ENCODE results near the gene SH3PXD2B.
A peak's percentile ranks its signal among the peaks of the same experiment; 100 is the strongest.
"Not testable (repeated sequence)": the region's sequence is repeated elsewhere in the genome, so short reads cannot be mapped to it uniquely, and the experiment has no call there.

Gene SH3PXD2B

DNA sequence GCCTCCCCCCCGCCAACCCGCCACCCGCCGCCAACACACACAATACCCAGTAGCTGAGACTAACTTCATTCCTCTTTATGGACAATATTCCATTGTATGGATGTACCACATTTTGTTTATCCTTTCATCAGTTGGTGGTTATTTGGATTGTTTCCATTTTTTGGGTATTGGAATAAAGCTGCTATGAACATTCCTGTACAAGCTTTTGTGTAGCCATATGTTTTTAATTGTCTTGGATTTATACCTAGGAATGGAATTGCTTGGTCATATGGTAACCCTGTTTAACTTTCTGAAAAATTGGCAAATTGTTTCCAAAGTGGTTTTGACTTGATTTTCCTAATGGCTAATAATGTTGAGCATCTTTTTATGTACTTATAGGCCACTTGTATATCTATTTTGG lies 165.9 kb downstream of the SH3PXD2B start:
- no peak for DNase-seq

- not testable (repeated sequence) for DNase-seq
Observed at GRCh38 chr5:172287140-172287539, 167.2 kb downstream of the SH3PXD2B start.

DNA sequence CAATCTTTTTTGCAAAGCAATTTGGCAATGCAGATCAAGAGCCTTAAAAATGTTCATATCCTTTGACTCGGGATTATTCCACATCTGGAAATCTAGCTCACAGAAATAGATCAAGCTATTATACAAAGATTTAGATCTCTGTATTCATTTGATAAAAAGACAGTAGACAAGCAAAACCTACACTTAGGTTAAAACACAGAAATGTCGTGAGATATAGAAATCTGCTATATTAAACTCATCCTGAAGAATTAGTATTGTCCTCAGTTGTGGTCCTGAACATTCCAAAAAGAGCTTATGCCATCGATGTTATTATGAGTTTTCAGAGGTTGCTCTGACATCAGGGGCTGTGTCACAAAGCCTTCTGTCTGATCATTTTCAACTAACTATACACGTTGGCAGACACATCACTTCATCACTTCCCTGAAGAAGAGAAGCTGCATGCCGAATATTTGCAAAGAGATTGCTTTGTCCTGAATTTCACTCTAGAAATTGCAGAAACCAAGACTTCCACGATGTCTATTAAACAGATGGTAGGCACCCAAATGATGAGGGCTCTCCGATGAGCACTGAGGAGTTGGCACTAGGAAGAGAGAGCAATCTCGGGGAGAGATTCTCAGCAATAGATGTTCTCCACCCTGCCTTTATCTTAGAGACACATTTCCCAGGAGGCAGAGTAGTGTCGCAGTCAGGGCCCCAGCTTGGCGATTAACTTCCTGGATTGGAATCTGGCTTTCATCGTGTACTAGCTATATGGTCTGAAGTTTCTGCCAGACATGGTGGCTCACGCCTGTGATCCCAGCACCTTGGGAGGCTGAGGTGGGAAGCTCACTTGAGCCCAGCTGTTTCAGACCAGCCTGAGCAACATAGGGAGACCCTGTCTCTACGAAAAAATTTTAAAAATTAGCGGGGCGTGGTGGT lies 168.8 kb downstream of the SH3PXD2B start:
- DNase-seq, result no peak

DNA sequence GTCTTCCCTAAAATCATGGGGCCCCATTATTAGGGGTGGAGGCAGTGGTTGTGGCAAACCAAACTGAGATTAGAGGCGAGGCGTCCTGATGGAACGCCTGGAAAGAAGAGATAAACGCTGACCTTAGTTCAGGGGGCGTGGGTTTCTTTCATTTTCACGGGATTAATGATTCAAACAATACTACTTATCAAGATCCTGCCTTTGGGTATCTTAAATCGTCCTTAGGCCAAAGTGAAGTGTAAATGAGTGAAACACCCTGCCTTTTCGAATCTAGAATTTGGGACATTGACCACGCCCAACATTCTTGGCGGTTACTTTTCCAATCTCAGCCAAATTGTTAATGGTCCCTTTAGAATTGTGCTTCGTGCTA lies 169.7 kb downstream of the SH3PXD2B start:
- no peak for DNase-seq

- peak; percentile 64 to 69 for DNase-seq
Observed at GRCh38 chr5:172283862-172284610, 170.3 kb downstream of the SH3PXD2B start.

- peak; percentile 60 to 70 for DNase-seq
Observed at GRCh38 chr5:172283020-172283861, 171.1 kb downstream of the SH3PXD2B start, which contains the start of gene UBTD2. Gene UBTD2 (minus strand): TSS chr5:172283764. CDS start chr5:172283665, 99 bp downstream.

DNA sequence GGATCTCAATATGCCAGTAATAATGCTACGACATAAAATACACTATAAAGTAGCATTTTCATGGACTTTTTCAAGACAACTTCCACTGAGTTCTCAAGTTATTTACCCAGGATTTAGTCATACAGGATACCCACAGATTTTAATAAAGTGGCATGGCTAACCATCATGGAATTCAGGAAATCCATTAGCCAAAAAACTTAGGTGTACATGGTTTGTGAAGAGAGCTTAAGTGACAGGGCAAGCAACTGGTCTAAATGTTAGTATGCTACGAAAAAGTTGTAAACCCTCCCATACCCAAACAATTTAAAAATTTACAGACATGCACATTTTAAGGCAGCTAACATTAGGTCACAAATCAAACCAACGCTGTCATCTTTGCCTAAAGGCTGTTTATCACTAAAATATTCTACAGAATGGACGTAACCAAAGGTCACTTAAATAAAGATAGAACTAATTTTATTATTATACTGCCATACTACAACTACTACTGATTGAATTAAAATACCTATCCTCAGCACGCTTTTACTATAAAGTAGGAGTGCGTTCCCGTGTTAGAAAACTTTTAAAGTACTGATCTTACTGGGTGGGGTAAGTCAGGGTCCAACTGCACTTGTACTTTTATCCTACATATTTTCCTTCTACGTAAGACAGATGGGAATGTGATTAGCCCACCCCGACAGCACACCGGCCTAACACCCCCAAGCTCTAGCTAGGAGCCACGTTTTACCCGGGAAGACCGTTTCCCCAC lies 171.9 kb downstream of the SH3PXD2B start:
- DNase-seq, result peak; percentile 24 to 41

DNA sequence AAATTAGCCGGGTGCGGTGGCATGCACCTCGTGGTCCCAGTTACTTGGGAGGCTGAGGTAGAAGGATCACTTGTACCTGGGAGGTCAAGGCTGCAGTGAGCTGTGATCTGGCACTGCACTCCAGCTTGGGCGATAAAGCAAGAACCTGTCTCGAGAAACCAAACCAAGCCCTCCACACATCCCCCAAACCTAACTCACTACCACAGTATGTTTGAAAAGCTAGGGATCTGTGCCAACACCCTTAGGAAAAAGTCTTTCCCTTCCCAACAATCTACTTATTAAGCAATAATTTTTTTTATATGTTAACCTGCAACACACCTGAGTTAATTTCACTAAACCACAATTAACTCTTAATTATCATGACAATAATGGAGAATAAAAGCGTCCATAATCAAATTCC lies 173.0 kb downstream of the SH3PXD2B start:
- no peak for DNase-seq

- DNase-seq, result no peak
Observed at GRCh38 chr5:172280929-172281328, 173.4 kb downstream of the SH3PXD2B start.

DNA sequence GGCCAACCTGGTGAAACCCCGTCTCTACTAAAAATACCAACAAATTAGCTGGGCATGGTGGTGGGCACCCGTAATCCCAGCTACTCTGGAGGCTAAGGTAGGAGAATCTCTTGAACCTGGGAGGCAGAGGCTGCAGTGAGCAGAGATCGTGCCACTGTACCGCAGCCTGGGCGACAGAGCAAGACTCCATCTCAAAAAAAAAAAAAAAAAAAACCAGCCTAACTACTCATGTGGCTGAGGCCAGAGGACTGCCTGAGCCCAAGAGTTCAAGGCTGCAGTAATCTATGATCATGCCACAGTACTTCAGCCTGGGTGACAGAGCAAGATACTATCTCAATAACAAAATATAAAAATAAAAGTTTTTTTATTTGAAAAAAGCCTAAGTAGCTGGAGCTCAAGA lies 174.0 kb downstream of the SH3PXD2B start:
- DNase-seq, result no peak

- DNase-seq, result no peak
Observed at GRCh38 chr5:172278356-172278755, 176.0 kb downstream of the SH3PXD2B start.

DNA sequence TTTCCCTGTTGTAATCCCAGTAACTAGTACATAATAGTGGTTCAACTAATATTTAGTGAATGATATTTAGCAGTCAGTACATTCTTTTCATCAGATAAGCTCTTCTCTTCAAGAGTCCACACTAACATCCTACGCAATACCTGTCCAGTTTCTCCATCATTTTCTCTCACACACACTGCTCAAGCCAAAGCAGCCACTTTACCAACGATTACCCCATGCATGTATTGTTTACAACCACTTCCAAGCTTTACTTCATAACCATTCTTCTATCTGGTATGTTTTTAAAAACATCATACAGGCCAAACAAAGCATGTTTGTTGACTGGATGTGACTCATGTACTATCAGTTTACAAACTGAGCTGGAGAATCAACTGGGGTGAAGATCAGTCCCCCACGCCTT lies 178.1 kb downstream of the SH3PXD2B start:
- no peak for DNase-seq

Data from Kasumi-1 (cell line).